ENCODE data around the gene TIMD4. TPM values are rescaled to one million over a fixed set of nuclear protein-coding genes. Genes with fewer than 3 reads are reported as not detected.
"Not testable (repeated sequence)": the region's sequence is repeated elsewhere in the genome, so short reads cannot be mapped to it uniquely, and the experiment has no call there.

Gene TIMD4
- total RNA-seq, 4 donors from 2014 or later: 0.76 TPM; not detected in 3

- DNase-seq (ENCODE audit: low spot score in 2 of 2): no peak
- Histone ChIP-seq H3K27me3 (no peaks in the 10 kb centered on the region), H3K9me3 (no peaks in the 10 kb centered on the region), H3K36me3 (no peaks in the 10 kb centered on the region), H3K27ac (no peak overlapping the region), H3K4me1 (no peaks in the 10 kb centered on the region), H3K4me3 (no peak overlapping the region)
- 71% methylated on average over 2 of the region's 2 CpGs for WGBS
- TF ChIP-seq CTCF (IDR thresholded peaks at IDR 0.05) (no peak), POLR2A (IDR thresholded peaks at IDR 0.05) (no peak), POLR2AphosphoS5 (IDR thresholded peaks at IDR 0.05) (no peak), EP300 (IDR thresholded peaks at IDR 0.05) (no peak)
Observed at GRCh38 chr5:156936972-156937371, 26.1 kb downstream of the TIMD4 start.

GRCh38 chr5:156934450-156935211, 28.4 kb downstream of the TIMD4 start:
- Histone ChIP-seq H3K36me3 (no peaks in the 10 kb centered on the region), H3K4me3 (no peak overlapping the region), H3K4me1 (no peaks in the 10 kb centered on the region), H3K9me3 (no peaks in the 10 kb centered on the region), H3K27me3 (no peaks in the 10 kb centered on the region), H3K27ac (no peak overlapping the region)
- DNase-seq (ENCODE audit: low spot score in 2 of 2): no peak
- 60% methylated on average over 9 of the region's 9 CpGs for WGBS
- TF ChIP-seq CTCF (IDR thresholded peaks at IDR 0.05): no peak
- no peak for TF ChIP-seq POLR2AphosphoS5 (IDR thresholded peaks at IDR 0.05)
- TF ChIP-seq EP300 (IDR thresholded peaks at IDR 0.05): no peak
- no peak for TF ChIP-seq POLR2A (IDR thresholded peaks at IDR 0.05)

- Histone ChIP-seq H3K36me3 (no peaks in the 10 kb centered on the region), H3K4me3 (no peak overlapping the region), H3K27me3 (no peaks in the 10 kb centered on the region), H3K9me3 (no peaks in the 10 kb centered on the region), H3K4me1 (no peaks in the 10 kb centered on the region), H3K27ac (no peak overlapping the region)
- no peak for DNase-seq (ENCODE audit: low spot score in 2 of 2)
- TF ChIP-seq POLR2A (IDR thresholded peaks at IDR 0.05) (no peak), POLR2AphosphoS5 (IDR thresholded peaks at IDR 0.05) (no peak), CTCF (IDR thresholded peaks at IDR 0.05) (no peak), EP300 (IDR thresholded peaks at IDR 0.05) (no peak)
- 73% methylated on average over 3 of the region's 3 CpGs for WGBS
Observed at GRCh38 chr5:156929366-156929948, 33.6 kb downstream of the TIMD4 start.

- DNase-seq (ENCODE audit: low spot score in 2 of 2): no peak
- no peaks in the 10 kb centered on the region for H3K4me1 ChIP-seq
- no peak overlapping the region for H3K27ac ChIP-seq
- TF ChIP-seq CTCF (IDR thresholded peaks at IDR 0.05) (no peak), POLR2AphosphoS5 (IDR thresholded peaks at IDR 0.05) (no peak), EP300 (IDR thresholded peaks at IDR 0.05) (no peak), POLR2A (IDR thresholded peaks at IDR 0.05) (no peak)
- WGBS: 92% methylated on average over 1 of the region's 1 CpG
- no peaks in the 10 kb centered on the region for H3K9me3 ChIP-seq
- no peaks in the 10 kb centered on the region for H3K27me3 ChIP-seq
- H3K36me3 ChIP-seq: no peaks in the 10 kb centered on the region
- no peak overlapping the region for H3K4me3 ChIP-seq
Observed at GRCh38 chr5:156927545-156927944, 35.5 kb downstream of the TIMD4 start.

GRCh38 chr5:156925767-156926166, 37.3 kb downstream of the TIMD4 start:
- H3K4me3 ChIP-seq; H3K27ac ChIP-seq; DNase-seq (ENCODE audit: low spot score in 2 of 2); H3K36me3 ChIP-seq; H3K27me3 ChIP-seq; H3K9me3 ChIP-seq; H3K4me1 ChIP-seq: not testable (repeated sequence)
- WGBS: 63% methylated on average over 4 of the region's 4 CpGs
